Cardiac fibroblast (primary cell): ENCODE measurements around the gene GFM2.

Source experiments
- DNase-seq, 2 donors: peaks; one replicate each; pipeline versions ENCODE4 v3.0.0 to v3.0.0-alpha.2; 2010; ENCODE audit warnings: low read depth in 2 of 2
- H3K4me3 ChIP-seq, 2 donors: replicated peaks in 1 of 2; 1 replicate in 1 of 2; 2 replicates in 1 of 2; pipeline ENCODE4 v1.5.1; 2011; ENCODE audit warnings: low read depth in 2 of 2, low read length in 2 of 2, mild to moderate bottlenecking in 2 of 2, moderate library complexity in 1 of 2
- CTCF ChIP-seq: IDR thresholded peaks from one replicate; pipeline ENCODE4 v1.5.1; 2011; ENCODE audit warnings: low read depth, mild to moderate bottlenecking, low read length, inconsistent platforms

Gene GFM2

GRCh38 chr5:74787424-74787823 lies 20.5 kb upstream of the GFM2 start:
- no peak overlapping the region for H3K4me3 ChIP-seq
- no peak for TF ChIP-seq CTCF
- DNase-seq: no peak

DNA sequence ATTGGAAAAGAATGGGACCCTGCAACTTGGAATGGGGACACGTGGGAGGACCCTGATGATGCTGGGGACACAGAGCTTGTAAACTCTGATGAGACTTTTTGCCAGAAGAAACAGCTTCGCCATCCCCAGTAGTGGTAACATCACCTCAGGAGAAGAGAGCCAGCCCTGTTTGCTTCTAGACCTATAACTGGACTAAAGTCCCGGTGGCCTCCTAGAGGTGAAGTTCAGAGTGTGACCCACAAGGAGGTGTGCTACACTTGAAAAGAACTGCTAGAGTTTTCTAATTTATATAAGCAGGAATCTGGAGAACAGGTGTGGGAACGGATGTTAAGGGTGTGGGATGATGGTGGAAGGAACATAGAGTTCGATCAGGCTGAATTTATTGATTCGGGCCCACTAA lies 19.9 kb upstream of the GFM2 start:
- DNase-seq: no peak
- H3K4me3 ChIP-seq: no peak overlapping the region
- no peak for TF ChIP-seq CTCF

GRCh38 chr5:74778609-74779008 lies 11.7 kb upstream of the GFM2 start:
- no peak overlapping the region for H3K4me3 ChIP-seq
- DNase-seq: no peak
- no peak for TF ChIP-seq CTCF

- H3K4me3 ChIP-seq: no peak overlapping the region
- no peak for TF ChIP-seq CTCF
- peak; percentile 5 to 19 for DNase-seq
These were observed 5.4 kb upstream of the GFM2 start for GRCh38 chr5:74772359-74772758.

GRCh38 chr5:74767579-74767913 lies 629 bp upstream of the GFM2 start:
- DNase-seq: peak; percentile 56 to 61
- TF ChIP-seq CTCF: no peak
- peak overlapping the region; percentile 93 to 100 for H3K4me3 ChIP-seq

DNA sequence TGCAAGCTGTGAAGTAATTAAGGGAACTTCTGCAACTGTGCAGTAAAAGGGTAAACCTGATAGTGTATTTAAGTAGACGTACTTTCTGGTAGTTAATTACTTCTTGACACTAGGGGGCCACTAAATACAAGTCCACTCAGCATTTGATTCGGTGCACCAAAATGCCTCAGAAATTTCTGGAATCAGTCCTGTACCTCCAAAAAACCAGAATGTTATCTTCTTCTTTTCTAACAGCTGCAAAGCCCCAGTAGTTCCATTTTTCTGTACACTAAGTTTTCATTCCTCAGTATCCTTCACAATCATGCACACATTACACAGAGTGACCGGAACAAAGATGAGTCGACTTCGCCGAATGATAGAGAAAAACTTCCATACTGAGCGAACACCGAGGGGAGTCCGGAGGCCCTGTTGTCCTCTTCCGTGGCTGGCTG lies 484 bp downstream of the GFM2 start:
- H3K4me3 ChIP-seq: peak overlapping the region; percentile 93 to 100
- DNase-seq: peak; percentile 74 to 76
- TF ChIP-seq CTCF: peak; percentile 43

DNA sequence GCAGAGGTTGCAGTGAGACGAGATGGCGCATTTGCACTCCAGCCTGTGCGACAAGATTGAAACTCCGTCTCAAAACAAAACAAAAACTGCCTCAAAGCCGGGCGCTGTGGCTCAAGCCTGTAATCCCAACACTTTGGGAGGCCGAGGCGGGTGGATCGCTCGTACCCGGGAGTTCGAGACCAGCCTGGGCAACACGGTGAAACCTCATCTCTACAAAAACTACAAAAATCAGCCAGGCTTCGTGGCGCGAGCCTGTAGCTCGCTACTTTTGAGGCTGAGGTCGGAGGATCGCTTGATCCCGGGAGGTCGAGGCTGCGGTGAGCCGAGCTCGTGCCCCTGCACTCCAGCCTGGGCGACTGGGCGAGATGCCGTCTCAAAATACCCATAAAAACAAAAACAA lies 988 bp downstream of the GFM2 start:
- H3K4me3 ChIP-seq: peak overlapping the region; percentile 93 to 100
- no peak for TF ChIP-seq CTCF
- no peak for DNase-seq
